Loucy (cell line): ENCODE measurements around the gene C17orf50.

Source experiments
- EZH2phosphoT487 ChIP-seq: fragments of 200-600 bp; IDR thresholded peaks from 2 replicates; pipeline ENCODE4 v1.6.1; 2018; ENCODE audit warnings: antibody characterized with exemption, mild to moderate bottlenecking, moderate library complexity, borderline replicate concordance
- TF ChIP-seq, protein P1 (sequence below): fragments of 200-600 bp; sonication (generic); conservative IDR thresholded peaks from 2 replicates; pipeline ENCODE4 v1.5.1; 2014; ENCODE audit warnings: mild to moderate bottlenecking, antibody characterized with exemption, low read length

DNA sequence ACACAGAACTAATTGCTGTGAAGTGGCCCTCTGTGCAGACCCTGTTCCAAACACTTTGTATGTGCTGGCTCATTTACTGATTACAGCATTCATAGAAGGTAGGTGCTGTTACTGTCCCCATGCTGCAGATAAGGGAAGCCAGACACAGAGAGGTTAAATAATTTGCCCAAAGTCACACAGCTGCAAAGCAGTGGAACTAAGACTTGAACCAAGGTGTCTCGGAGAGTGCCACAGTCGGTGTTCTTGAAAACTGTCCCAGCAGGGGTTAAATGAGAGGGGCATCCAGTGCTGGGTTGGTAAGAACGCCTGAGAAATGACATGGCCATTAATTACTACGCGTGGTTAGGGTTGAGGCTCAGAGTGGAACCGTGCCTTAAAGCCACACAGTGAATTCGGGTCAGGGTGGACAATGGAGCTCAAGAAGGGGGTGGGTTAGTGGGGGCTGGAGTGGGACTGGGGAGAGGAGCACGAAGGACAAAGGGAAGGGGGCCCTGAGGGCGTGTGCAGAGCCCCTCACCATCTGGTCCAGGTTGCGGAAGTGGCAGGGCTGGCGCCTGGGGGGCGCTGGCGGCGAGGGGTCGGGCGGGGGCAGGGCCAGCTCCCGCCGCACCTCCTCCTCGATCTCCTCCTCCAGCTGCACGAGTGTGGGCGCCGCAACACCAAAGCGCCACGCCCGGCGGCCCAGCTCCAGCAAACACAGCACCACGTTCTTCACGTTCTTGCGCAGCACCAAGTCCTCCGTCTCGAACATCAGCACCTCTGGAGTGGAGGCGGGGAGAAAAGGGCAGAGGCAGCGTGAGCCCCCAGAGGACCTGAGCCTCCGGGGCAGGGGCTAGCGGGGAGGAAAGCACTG is 10.9 kb upstream of the C17orf50 start:
- TF ChIP-seq, protein P1, sequence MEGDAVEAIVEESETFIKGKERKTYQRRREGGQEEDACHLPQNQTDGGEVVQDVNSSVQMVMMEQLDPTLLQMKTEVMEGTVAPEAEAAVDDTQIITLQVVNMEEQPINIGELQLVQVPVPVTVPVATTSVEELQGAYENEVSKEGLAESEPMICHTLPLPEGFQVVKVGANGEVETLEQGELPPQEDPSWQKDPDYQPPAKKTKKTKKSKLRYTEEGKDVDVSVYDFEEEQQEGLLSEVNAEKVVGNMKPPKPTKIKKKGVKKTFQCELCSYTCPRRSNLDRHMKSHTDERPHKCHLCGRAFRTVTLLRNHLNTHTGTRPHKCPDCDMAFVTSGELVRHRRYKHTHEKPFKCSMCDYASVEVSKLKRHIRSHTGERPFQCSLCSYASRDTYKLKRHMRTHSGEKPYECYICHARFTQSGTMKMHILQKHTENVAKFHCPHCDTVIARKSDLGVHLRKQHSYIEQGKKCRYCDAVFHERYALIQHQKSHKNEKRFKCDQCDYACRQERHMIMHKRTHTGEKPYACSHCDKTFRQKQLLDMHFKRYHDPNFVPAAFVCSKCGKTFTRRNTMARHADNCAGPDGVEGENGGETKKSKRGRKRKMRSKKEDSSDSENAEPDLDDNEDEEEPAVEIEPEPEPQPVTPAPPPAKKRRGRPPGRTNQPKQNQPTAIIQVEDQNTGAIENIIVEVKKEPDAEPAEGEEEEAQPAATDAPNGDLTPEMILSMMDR, result 0 out of 2 replicates have a peak, but pooled peaks have one; percentile 6
- no peak for TF ChIP-seq EZH2phosphoT487
